ENCODE results near the gene UBE4A.

UBE4A gene

GRCh38 chr11:118438314-118438931 is 79.0 kb downstream of the UBE4A start:
- peak in 9 of 14 donors; percentile 7 to 63 (median 30) for DNase-seq

GRCh38 chr11:118439646-118440045 is 80.2 kb downstream of the UBE4A start:
- DNase-seq: no peak

- peak in 1 of 14 donors; percentile 3 for DNase-seq
Observed at GRCh38 chr11:118441770-118442275, 82.4 kb downstream of the UBE4A start.

GRCh38 chr11:118442301-118442700 is 82.9 kb downstream of the UBE4A start:
- DNase-seq: no peak

GRCh38 chr11:118442908-118443589 is 83.6 kb downstream of the UBE4A start:
- no peak for DNase-seq

- no peak for DNase-seq
Observed at GRCh38 chr11:118443590-118444218, 84.3 kb downstream of the UBE4A start.

GRCh38 chr11:118447423-118447822 is 88.0 kb downstream of the UBE4A start:
- no peak for DNase-seq

- no peak for DNase-seq
Observed at GRCh38 chr11:118448294-118448693, 88.9 kb downstream of the UBE4A start.

All from C1 segment of cervical spinal cord (tissue), 14 donors.